A673 (cell line): ENCODE measurements around the gene KCMF1. TPM values are rescaled to one million over a fixed set of nuclear protein-coding genes. Genes with fewer than 3 reads are reported as not detected.

Experiments used
- BruUV-seq: library from RNA; stranded (reverse); fragments of 400-500 nt; replicated peaks from 2 replicates; lab custom pipeline; 2021; lab: Mats Ljungman, UMichigan
- CTCF ChIA-PET: fragments of 300-600 bp; sonication (Branson Sonifier 250); formaldehyde crosslinking; loops from one replicate; lab custom pipeline; 2022; ENCODE audit warnings: antibody characterized with exemption; lab: Charles Lee
- POLR2A ChIA-PET: fragments of 300-600 bp; sonication (Branson Sonifier 250); formaldehyde crosslinking; loops from one replicate; lab custom pipeline; 2022; ENCODE audit warnings: antibody characterized with exemption; ENCODE audit not compliant: low non-redundant PET; lab: Charles Lee
- DNase-seq: peaks from one replicate; pipeline ENCODE4 v3.0.0-alpha.2; 2015; ENCODE audit warnings: low spot score
- H3K27ac ChIP-seq: fragments of 200-600 bp; sonication (generic); 2 replicates; pipeline ENCODE4 v1.5.1; 2016; ENCODE audit warnings: mixed run types, low read depth, mild to moderate bottlenecking, mixed read lengths, antibody characterized with exemption, low read length; ENCODE audit not compliant: poor library complexity, severe bottlenecking
- H3K27me3 ChIP-seq: fragments of 200-600 bp; sonication (generic); replicated peaks from 2 replicates; pipeline ENCODE4 v1.6.1; 2017; ENCODE audit warnings: mixed run types, low read depth, mild to moderate bottlenecking, mixed read lengths, antibody characterized with exemption, low read length; ENCODE audit not compliant: insufficient read depth, poor library complexity
- H3K36me3 ChIP-seq: fragments of 200-600 bp; sonication (generic); 2 replicates; pipeline ENCODE4 v1.6.1; 2016; ENCODE audit warnings: mixed run types, mild to moderate bottlenecking, mixed read lengths, antibody characterized with exemption, low read length; ENCODE audit not compliant: insufficient read depth, poor library complexity, severe bottlenecking
- H3K4me1 ChIP-seq: fragments of 200-600 bp; sonication (generic); 2 replicates; pipeline ENCODE4 v1.6.1; 2017; ENCODE audit warnings: mixed run types, mild to moderate bottlenecking, mixed read lengths, antibody characterized with exemption, low read length; ENCODE audit not compliant: insufficient read depth, poor library complexity, severe bottlenecking
- H3K4me3 ChIP-seq: fragments of 200-600 bp; sonication (generic); 2 replicates; pipeline ENCODE4 v1.5.1; 2016; ENCODE audit warnings: low read depth, mixed run types, mild to moderate bottlenecking, mixed read lengths, low read length; ENCODE audit not compliant: poor library complexity, severe bottlenecking
- H3K9me3 ChIP-seq: fragments of 200-600 bp; sonication (generic); 2 replicates; pipeline ENCODE4 v1.6.1; 2016; ENCODE audit warnings: mixed run types, low read depth, mild to moderate bottlenecking, mixed read lengths, antibody characterized with exemption, low read length; ENCODE audit not compliant: poor library complexity, severe bottlenecking
- CTCF ChIP-seq: fragments of 300-800, 200-600 bp; sonication (generic); conservative IDR thresholded peaks from 2 replicates; pipeline ENCODE4 v1.5.1; 2017; ENCODE audit warnings: low read depth, mild to moderate bottlenecking, antibody characterized with exemption, low read length, moderate library complexity, mixed read lengths
- EZH2 ChIP-seq: fragments of 200-600 bp; sonication (generic); IDR thresholded peaks from 2 replicates; pipeline ENCODE4 v1.6.1; 2017; ENCODE audit warnings: borderline replicate concordance, low read depth, mild to moderate bottlenecking, mixed read lengths, antibody characterized with exemption, low read length; ENCODE audit not compliant: poor library complexity, severe bottlenecking
- intact Hi-C: fragments of 100-400 bp; cut with micrococcal nuclease; formaldehyde crosslinking; loops from one replicate; pipeline ENCODE4 v1.10.0; 2022; ENCODE audit not compliant: unreplicated experiment
- total RNA-seq: library from RNA; stranded (reverse); gene quantifications from 2 replicates; pipeline ENCODE4 v1.2.3, GENCODE V29; 2021

Gene KCMF1
- total RNA-seq, 1 experiment from 2014 or later, result 110 TPM

DNA sequence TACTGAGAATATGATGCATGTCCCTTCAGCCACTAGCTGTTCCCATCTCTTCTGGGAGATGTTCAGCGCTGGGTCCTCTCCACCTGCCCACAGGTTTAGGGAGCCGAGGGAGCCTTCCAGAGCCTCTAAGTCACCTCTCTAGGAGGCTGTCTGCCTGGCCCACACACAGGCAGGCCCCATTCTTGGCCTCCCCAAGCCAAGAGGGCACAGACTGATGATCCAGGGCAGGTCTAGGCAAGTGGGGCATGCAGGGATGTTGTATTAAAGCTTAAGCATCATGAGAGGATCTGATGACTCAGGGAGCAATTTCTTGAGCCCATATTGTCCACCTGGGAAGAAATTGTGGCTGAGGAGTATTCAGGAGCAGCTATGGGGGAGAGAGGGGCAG lies 45.6 kb upstream of the KCMF1 start:
- no peak for DNase-seq
- TF ChIP-seq EZH2 (no peak), CTCF (no peak)
- POLR2A ChIA-PET, result no interaction called here
- intact Hi-C loops, result loop anchor here (1.0 to 5.0 kb wide), 4 partner anchors 21 to 428 kb away; partner anchors contain the start of genes TCF7L1 and TMSB10
- H3K9me3 ChIP-seq, result no peaks in the 10 kb centered on the region
- BruUV-seq, result no TSS peak
- H3K27ac ChIP-seq, result peak overlapping the region; percentile 62
- CTCF ChIA-PET, result interaction anchor here (0.5 to 1.3 kb wide), 4 partner anchors 18 to 51 kb away, joined by 3 to 4 read pairs (median 4); no protein-coding TSS in a partner anchor
- no peaks in the 10 kb centered on the region for H3K36me3 ChIP-seq
- H3K27me3 ChIP-seq, result no peaks in the 10 kb centered on the region
- peaks cover 22% of the 10 kb centered on the region for H3K4me1 ChIP-seq
- H3K4me3 ChIP-seq, result no peak overlapping the region

DNA sequence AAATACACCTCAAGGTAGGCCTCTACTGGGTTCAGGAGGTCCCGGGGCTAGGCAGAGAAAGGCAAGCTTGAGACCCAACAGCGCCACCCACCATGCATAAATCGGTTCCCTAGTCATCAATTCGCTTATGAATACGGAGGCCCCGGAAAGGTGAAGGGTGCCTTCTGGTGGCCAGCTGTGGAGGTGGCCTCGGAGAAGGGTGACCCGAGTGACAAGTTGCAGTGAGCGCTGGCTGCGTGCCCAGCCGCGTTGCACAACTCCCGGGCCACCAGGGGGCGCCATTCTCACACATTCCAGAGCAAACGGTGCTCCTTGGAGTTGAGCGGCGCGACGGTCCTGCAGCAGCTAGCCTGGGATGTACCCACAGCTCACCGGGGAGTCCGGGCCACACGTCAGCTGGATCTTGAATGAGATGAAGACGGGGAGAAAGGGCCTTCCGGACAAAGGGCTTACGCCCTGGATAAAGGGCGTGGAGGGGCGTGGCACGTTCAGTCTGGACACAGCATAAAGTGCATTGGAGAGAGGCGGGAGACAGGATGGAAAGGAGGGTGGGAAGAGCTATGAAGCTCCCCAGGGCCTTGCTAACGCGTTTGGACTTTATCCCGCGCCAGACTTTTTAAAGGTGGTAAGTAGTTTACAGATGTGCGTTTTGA lies 45.1 kb upstream of the KCMF1 start:
- POLR2A ChIA-PET, result interaction anchor here (0.5 to 0.8 kb wide), 2 partner anchors 20 to 276 kb away, joined by 3 to 5 read pairs; partner anchors contain the start of gene TMSB10
- BruUV-seq, result no TSS peak
- CTCF ChIA-PET, result interaction anchor here (0.6 to 1.3 kb wide), 9 partner anchors 15 to 973 kb away, joined by 3 to 14 read pairs (median 4); partner anchors contain the start of gene TMSB10
- no peaks in the 10 kb centered on the region for H3K27me3 ChIP-seq
- H3K9me3 ChIP-seq, result no peaks in the 10 kb centered on the region
- TF ChIP-seq EZH2 (no peak), CTCF (peak; percentile 95)
- peak overlapping the region; percentile 62 for H3K27ac ChIP-seq
- peaks cover 18% of the 10 kb centered on the region for H3K4me1 ChIP-seq
- peak overlapping the region; percentile 53 for H3K4me3 ChIP-seq
- no peaks in the 10 kb centered on the region for H3K36me3 ChIP-seq
- DNase-seq, result peak; percentile 97
- intact Hi-C loops, result loop anchor here (1.0 to 5.0 kb wide), 5 partner anchors 21 to 429 kb away; partner anchors contain the start of genes TCF7L1 and TMSB10

DNA sequence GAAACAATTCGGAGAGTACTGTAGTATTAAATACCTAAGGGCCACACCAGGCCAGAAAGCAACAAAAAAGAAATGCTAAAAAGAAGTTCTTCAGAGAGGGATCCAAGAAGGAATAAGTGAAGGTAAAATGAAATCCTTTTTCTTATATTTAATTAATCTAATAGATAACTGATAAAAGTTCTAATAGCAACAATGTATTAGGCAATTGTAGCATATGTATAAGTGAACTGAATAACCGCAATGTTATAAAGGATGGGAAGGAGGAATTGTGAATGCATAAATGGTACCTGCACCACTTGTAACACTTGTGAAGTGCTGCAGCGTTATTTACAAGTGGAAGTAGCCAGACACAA lies 43.7 kb upstream of the KCMF1 start:
- no peak for DNase-seq
- Histone ChIP-seq H3K9me3 (no peaks in the 10 kb centered on the region), H3K27ac (no peak overlapping the region), H3K4me1 (peaks cover 18% of the 10 kb centered on the region), H3K27me3 (no peaks in the 10 kb centered on the region), H3K36me3 (no peaks in the 10 kb centered on the region), H3K4me3 (peak overlapping the region; percentile 53)
- ChIA-PET CTCF (no interaction called here), POLR2A (no interaction called here)
- TF ChIP-seq CTCF (no peak), EZH2 (no peak)
- BruUV-seq, result no TSS peak
- intact Hi-C loops, result loop anchor here (1.0 to 5.0 kb wide), 4 partner anchors 45 to 430 kb away; partner anchors contain the start of gene TCF7L1
